ENCODE results near the gene DGKQ.

The DGKQ gene, protein sequence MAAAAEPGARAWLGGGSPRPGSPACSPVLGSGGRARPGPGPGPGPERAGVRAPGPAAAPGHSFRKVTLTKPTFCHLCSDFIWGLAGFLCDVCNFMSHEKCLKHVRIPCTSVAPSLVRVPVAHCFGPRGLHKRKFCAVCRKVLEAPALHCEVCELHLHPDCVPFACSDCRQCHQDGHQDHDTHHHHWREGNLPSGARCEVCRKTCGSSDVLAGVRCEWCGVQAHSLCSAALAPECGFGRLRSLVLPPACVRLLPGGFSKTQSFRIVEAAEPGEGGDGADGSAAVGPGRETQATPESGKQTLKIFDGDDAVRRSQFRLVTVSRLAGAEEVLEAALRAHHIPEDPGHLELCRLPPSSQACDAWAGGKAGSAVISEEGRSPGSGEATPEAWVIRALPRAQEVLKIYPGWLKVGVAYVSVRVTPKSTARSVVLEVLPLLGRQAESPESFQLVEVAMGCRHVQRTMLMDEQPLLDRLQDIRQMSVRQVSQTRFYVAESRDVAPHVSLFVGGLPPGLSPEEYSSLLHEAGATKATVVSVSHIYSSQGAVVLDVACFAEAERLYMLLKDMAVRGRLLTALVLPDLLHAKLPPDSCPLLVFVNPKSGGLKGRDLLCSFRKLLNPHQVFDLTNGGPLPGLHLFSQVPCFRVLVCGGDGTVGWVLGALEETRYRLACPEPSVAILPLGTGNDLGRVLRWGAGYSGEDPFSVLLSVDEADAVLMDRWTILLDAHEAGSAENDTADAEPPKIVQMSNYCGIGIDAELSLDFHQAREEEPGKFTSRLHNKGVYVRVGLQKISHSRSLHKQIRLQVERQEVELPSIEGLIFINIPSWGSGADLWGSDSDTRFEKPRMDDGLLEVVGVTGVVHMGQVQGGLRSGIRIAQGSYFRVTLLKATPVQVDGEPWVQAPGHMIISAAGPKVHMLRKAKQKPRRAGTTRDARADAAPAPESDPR

DNA sequence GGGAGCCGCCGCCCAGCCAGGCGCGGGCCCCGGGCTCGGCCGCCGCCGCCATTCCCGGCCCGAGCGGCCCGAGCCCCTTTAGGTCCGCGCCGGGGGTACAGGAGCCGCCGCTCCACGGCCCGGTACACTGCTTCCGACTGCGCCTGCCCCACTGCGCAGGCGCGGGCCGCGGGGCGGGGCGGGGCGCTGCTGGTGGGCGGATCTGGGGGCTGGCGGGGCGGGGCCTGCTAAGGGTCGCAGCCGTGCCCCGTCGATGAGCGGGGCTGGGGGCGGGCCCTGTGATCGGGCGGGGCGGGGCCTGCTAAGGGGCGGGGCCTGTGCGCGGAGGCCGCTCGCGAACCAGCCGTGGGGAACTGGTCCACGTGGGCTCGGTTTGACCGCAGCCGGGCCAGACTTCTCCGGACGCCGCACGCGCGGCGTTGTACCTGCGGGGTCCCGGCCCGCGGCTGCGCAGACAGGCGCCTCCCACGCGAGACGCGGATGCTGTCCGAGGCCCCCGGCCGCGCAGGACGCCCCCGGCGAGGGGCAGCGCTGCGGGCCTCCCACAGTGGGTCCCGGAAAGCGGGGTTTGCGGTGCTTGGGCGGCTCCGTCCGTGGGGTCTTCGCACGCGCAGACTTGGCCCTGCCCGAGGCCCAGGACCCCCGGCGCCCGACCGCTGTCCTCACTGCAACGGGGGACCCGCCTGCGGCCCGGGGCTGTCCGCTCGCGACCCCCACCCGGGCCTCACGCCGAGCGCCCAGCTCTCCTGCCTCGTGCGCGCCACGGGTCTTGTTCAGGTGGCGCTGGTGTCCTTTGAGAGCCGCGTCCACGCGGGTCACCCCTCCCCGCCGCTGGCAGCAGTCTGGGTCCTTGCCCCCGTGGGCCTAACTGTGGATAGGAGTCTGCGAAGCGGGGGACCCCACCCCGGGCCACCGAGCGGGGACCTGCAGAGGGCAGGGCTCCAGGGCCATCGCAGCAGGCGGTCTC lies at the start of gene DGKQ:
Gene DGKQ (minus strand): TSS at position 139 of the 967 bp plus-strand sequence. CDS start 87 bp downstream, at position 52.
- Mint-ChIP-seq H3K4me1 (ENCODE audit: low read depth) (peaks cover 11% of the 10 kb centered on the region), H3K27me3 (no peaks in the 10 kb centered on the region), H3K36me3 (ENCODE audit: low read depth) (no peaks in the 10 kb centered on the region), H3K27ac (no peak within 1 kb of the TSS), H3K9me3 (no peaks in the 10 kb centered on the region), H3K4me3 (peak within 1 kb of the TSS; percentile 55)

- no peaks in the 10 kb centered on the region for H3K4me1 Mint-ChIP-seq (ENCODE audit: low read depth)
- H3K9me3 Mint-ChIP-seq: no peaks in the 10 kb centered on the region
- H3K36me3 Mint-ChIP-seq (ENCODE audit: low read depth): peaks cover 9% of the 10 kb centered on the region
- no peak overlapping the region for H3K4me3 Mint-ChIP-seq
- H3K27ac Mint-ChIP-seq: no peak overlapping the region
- H3K27me3 Mint-ChIP-seq: no peaks in the 10 kb centered on the region
Observed at GRCh38 chr4:1022739-1023066, 49.3 kb upstream of the DGKQ start.

DNA sequence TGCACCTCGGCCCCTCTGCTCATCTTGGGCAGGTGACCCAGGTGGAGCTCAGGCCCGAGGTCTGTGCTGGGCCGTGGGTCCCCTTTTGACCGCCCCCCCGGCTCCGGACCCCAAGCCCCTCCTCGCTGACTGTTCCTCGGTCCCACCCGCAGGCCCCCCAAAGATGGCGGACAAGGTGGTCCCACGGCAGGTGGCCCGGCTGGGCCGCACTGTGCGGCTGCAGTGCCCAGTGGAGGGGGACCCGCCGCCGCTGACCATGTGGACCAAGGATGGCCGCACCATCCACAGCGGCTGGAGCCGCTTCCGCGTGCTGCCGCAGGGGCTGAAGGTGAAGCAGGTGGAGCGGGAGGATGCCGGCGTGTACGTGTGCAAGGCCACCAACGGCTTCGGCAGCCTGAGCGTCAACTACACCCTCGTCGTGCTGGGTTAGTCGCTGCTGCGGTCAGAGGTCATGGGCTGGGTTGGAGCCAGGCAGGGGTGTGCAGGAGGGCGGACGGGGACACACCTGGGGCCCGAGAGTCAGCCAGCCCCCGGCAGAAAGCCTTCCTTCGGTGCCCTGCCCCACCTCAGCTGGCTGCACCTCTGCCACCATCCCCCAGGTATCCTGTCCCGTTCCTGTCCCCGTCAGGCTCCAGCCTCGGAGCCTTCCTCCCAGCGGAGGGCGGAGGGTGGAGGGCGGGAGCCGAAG lies 48.8 kb upstream of the DGKQ start:
- Mint-ChIP-seq H3K4me3 (no peak overlapping the region), H3K4me1 (ENCODE audit: low read depth) (no peaks in the 10 kb centered on the region), H3K9me3 (no peaks in the 10 kb centered on the region), H3K27ac (no peak overlapping the region), H3K27me3 (no peaks in the 10 kb centered on the region), H3K36me3 (ENCODE audit: low read depth) (peaks cover 9% of the 10 kb centered on the region)

- no peak overlapping the region for H3K4me3 Mint-ChIP-seq
- no peaks in the 10 kb centered on the region for H3K9me3 Mint-ChIP-seq
- H3K27ac Mint-ChIP-seq: no peak overlapping the region
- no peaks in the 10 kb centered on the region for H3K27me3 Mint-ChIP-seq
- no peaks in the 10 kb centered on the region for H3K4me1 Mint-ChIP-seq (ENCODE audit: low read depth)
- H3K36me3 Mint-ChIP-seq (ENCODE audit: low read depth): peaks cover 9% of the 10 kb centered on the region
Observed at GRCh38 chr4:1021386-1022050, 48.1 kb upstream of the DGKQ start.

- Mint-ChIP-seq H3K36me3 (ENCODE audit: low read depth) (peaks cover 2% of the 10 kb centered on the region), H3K9me3 (no peaks in the 10 kb centered on the region), H3K27ac (no peak overlapping the region), H3K27me3 (no peaks in the 10 kb centered on the region), H3K4me3 (no peak overlapping the region), H3K4me1 (ENCODE audit: low read depth) (no peaks in the 10 kb centered on the region)
Observed at GRCh38 chr4:1019729-1020470, 46.5 kb upstream of the DGKQ start.

GRCh38 chr4:1019320-1019719 lies 46.0 kb upstream of the DGKQ start:
- Mint-ChIP-seq H3K9me3 (no peaks in the 10 kb centered on the region), H3K4me3 (no peak overlapping the region), H3K4me1 (ENCODE audit: low read depth) (no peaks in the 10 kb centered on the region), H3K27me3 (no peaks in the 10 kb centered on the region), H3K36me3 (ENCODE audit: low read depth) (no peaks in the 10 kb centered on the region), H3K27ac (no peak overlapping the region)

DNA sequence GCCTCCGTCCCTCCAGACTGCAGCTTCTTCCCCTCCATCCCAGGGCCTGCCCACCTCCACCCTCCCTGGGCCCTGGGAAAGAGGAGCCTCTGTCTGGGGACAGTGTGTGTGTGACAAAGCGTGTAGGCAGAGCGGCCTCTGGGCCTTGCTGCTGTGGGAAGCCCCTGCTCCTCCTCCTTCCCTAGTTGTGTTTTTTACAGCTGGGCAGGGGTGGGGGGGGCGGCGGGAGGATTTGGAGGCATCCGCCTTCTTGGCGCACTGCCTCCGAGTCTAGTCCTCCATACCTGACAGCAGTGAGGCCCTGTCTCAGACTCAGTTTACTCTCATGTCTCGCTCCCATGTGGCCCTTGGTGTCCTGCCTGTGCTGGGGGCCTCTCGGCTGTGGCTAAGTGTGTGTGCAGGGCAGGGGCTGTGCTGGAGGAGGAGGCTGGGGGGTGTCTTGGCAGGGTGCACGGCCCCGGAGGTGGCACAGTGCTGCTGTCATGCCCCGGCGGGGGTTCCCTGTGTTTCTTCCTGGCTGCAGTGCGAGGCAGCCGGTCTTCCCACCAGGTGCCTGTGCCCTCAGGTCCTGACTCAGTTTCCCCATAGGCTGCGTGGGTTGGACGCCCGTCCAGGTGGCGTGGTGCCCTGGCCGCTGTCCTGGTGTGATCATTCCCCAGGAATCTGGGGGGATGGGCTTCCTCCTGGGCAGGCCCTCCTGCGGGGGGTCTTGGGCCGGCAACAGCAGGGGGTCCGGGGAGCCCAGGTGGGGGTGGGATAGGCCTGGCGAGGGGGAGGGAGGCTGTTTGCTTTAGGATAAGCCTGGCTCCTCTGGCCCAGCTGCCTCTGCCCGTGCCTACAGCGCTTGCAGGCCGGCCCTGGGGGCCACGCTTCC lies 45.0 kb upstream of the DGKQ start:
- no peak overlapping the region for H3K4me3 Mint-ChIP-seq
- H3K4me1 Mint-ChIP-seq (ENCODE audit: low read depth): no peaks in the 10 kb centered on the region
- no peaks in the 10 kb centered on the region for H3K9me3 Mint-ChIP-seq
- H3K27ac Mint-ChIP-seq: no peak overlapping the region
- peaks cover 4% of the 10 kb centered on the region for H3K36me3 Mint-ChIP-seq (ENCODE audit: low read depth)
- H3K27me3 Mint-ChIP-seq: no peaks in the 10 kb centered on the region

GRCh38 chr4:1017706-1018105 lies 44.3 kb upstream of the DGKQ start:
- Mint-ChIP-seq H3K4me3 (no peak overlapping the region), H3K4me1 (ENCODE audit: low read depth) (no peaks in the 10 kb centered on the region), H3K9me3 (no peaks in the 10 kb centered on the region), H3K36me3 (ENCODE audit: low read depth) (peaks cover 4% of the 10 kb centered on the region), H3K27ac (no peak overlapping the region), H3K27me3 (no peaks in the 10 kb centered on the region)

GRCh38 chr4:1017211-1017610 lies 43.8 kb upstream of the DGKQ start:
- no peaks in the 10 kb centered on the region for H3K27me3 Mint-ChIP-seq
- peaks cover 4% of the 10 kb centered on the region for H3K36me3 Mint-ChIP-seq (ENCODE audit: low read depth)
- no peak overlapping the region for H3K27ac Mint-ChIP-seq
- H3K4me1 Mint-ChIP-seq (ENCODE audit: low read depth): no peaks in the 10 kb centered on the region
- H3K4me3 Mint-ChIP-seq: no peak overlapping the region
- H3K9me3 Mint-ChIP-seq: no peaks in the 10 kb centered on the region

DNA sequence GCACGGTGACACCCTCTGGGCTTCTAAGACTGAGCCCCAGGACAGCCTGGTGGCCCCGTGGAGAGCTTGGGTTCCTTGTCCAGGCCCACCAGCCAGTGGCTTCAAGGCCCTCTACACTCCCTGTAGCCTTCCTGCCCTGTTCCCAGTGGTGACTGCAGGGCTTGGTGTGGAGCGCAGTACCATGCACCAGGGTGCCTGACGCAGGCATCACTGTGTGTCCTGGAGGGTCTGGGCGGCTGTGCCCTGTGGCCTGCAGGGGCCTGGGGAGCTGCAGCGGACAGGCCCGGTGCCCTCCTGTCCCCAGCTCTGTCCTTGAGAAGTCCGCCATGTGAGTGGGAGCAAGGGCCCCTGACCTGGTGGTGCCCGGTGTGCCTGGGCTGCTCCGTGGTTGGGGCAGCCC lies 42.4 kb upstream of the DGKQ start:
- no peaks in the 10 kb centered on the region for H3K27me3 Mint-ChIP-seq
- no peak overlapping the region for H3K27ac Mint-ChIP-seq
- H3K4me1 Mint-ChIP-seq (ENCODE audit: low read depth): peaks cover under 1% of the 10 kb centered on the region
- H3K36me3 Mint-ChIP-seq (ENCODE audit: low read depth): peaks cover 4% of the 10 kb centered on the region
- no peaks in the 10 kb centered on the region for H3K9me3 Mint-ChIP-seq
- no peak overlapping the region for H3K4me3 Mint-ChIP-seq

DNA sequence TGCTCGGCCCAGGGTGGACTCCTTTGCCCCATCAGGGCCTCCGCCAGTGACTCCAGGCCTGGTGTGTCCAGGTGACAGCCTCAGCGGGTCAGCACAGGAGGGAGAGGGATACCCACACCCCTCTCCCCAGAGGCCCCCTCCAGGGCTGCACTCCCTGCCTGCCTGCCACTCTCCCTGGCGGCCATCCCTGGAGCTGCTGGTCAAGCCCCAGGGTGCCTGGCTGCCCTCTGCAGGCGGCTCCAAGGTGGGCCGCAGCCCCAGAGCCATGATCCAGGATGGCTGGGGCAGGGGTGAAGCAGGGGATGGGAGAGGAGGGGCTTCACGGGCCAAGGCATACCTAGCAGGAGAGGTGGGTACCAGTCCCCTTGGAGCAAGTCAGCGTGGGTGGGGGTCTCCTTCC lies 41.8 kb upstream of the DGKQ start:
- no peak overlapping the region for H3K4me3 Mint-ChIP-seq

DNA sequence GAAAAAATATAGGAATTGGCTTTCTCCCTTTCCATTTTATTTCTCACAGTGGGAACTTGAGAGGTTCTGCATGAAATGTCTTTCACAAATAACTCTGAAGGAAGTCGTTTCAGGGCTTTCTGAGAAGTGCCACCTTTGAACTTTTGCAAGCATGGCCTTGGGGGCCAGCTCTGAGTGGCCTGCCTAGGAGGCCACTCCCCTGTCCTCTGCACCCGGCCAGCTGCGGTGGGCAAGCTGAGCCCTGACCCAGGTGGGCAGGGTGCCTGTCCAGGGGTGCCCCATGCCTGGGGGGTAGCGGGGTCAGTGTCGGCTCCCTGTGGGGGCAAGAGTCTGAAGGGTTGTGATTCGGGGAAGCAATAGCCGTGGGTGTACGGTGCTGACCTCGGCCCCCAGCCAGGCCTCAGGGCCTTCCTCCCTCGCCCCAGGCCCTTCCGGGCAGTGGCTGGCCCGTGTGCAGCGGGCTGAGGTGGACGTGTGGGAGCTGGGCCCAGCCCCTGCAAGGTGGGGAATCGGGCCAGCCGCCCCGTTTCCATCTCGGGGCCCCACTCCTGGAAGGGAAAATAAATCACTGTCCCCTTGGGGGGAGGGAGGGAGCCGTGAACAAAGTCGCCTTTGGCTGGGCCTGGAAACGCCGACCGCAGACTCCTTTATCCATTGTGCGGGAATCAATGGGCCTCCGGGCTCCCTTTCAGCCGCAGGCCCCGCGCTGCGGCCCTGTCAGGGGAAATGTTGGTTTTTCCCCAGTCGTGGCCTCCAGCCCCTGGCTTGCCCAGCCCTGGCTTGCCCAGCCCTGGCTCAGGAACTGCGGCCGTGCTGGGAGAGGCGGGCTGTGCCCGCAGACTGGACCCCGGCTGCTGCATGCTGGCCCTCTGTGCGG lies 41.2 kb upstream of the DGKQ start:
- Mint-ChIP-seq H3K4me3 (peak overlapping the region; percentile 37), H3K4me1 (ENCODE audit: low read depth) (peaks cover 6% of the 10 kb centered on the region), H3K9me3 (no peaks in the 10 kb centered on the region), H3K27me3 (no peaks in the 10 kb centered on the region), H3K36me3 (ENCODE audit: low read depth) (peaks cover 4% of the 10 kb centered on the region), H3K27ac (no peak overlapping the region)

More for the DNA sequence above, 41.8 kb upstream of the DGKQ start:
- Mint-ChIP-seq H3K27me3 (no peaks in the 10 kb centered on the region), H3K27ac (no peak overlapping the region), H3K4me1 (ENCODE audit: low read depth) (peaks cover 6% of the 10 kb centered on the region), H3K9me3 (no peaks in the 10 kb centered on the region), H3K36me3 (ENCODE audit: low read depth) (peaks cover 4% of the 10 kb centered on the region)

Measured in stimulated activated naive CD8-positive, alpha-beta T cell treated with anti-CD3 and anti-CD28 coated beads, Interleukin-15, Interleukin-2, amounts not matched to agents 100 ng/mL and 50 ng/mL, for 24 hours (primary cell).